Dedifferentiated amniotic fluid mesenchymal stem cell (primary cell): ENCODE data around the gene ZSCAN10.

Source experiments
- DNase-seq: peaks from one replicate; pipeline ENCODE4 v3.0.0-alpha.2; 2016; ENCODE audit errors: extremely low spot score

ZSCAN10 gene

DNA sequence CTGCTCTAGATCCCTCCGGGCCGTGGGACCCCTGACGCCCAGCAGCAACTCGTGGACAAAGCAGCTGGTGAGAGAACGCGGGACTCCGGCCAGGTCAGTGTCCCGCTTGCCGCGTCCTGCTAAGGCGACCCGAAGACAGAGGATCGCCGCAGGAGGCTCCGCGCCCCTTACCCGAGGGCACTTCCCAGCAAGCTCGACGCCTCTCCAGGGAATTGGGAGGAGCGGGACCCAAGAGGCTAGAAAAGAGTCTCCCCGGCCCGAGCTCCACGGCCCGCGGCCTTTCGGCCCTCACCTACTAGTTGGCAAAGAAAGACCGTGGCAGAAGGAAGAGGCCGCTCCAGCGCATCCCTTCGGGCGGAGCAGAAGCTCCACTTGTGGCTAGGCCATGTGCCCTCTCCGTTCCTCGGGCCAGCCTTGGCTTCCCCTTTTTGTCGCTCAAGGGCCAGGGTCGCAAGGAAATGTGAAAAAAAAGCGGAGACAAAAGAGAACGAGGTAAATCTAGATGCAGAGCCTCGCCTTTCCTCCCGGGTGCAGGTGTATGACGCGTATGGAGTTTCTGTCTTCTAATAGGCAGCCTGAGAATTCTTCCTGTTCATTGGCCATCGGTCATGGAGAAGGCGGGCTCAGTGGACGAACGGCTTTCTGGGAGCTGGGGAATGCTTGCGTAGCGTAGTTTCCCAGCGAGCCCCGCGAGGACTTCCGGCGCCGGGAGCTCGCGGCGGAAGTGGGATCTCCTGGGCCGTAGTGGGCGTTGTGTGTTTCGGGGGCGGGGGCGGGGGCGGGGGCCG lies 35.4 kb upstream of the ZSCAN10 start, which contains the start of gene ZNF213:
Gene ZNF213, plus strand, starts transcription at position 692 of the 788 bp plus-strand sequence. CDS start 2,252 bp downstream, outside the sequence.
- DNase-seq = peak; percentile 99

DNA sequence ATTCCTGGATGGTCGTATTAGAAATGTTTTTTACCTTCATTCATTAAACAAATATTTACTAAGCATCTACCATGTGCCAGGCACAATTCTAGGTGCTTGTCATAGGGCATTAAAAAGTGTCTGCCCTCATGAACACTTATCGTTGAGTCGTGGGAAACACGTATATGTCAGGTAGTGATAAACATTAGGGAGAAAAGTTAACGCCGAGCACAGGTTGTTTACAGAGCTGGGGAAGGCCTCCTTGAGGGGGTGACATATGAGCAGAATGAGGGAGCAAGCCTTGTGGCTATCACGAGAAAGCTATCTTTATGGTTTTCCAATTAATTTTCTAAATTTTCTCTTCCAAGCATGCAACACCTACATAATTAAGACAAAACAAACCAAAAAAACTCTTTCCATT lies 34.8 kb upstream of the ZSCAN10 start:
- no peak for DNase-seq

DNA sequence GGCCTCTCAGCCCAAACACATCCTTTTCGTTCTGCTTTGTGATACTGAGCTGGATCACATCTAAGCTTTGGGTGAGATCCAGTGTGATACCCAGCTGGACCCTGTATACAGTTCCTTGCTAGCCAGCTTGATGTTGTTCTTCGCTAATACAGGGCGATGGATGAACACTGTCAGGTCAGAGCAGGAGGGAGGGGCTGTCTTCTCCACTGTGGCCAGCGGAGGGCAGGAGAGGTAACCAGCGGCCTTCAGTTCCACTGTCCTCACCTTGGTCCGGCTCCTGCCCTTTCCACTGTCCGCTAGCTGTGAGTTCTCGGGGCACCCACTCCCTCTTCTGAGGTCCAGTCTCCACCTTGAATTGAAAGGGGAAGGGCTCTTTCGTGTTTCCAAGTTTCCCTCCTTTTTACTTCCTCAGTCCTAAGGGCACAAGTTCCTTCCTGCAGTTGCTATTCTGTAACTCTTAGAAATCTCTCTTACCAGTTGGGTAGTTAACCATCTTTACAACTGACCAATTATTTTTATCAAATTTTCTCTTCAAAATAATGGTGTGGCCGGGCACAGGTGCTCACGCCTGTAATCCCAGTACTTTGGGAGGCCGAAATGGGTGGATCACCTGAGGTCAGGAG lies 32.8 kb upstream of the ZSCAN10 start:
- no peak for DNase-seq

DNA sequence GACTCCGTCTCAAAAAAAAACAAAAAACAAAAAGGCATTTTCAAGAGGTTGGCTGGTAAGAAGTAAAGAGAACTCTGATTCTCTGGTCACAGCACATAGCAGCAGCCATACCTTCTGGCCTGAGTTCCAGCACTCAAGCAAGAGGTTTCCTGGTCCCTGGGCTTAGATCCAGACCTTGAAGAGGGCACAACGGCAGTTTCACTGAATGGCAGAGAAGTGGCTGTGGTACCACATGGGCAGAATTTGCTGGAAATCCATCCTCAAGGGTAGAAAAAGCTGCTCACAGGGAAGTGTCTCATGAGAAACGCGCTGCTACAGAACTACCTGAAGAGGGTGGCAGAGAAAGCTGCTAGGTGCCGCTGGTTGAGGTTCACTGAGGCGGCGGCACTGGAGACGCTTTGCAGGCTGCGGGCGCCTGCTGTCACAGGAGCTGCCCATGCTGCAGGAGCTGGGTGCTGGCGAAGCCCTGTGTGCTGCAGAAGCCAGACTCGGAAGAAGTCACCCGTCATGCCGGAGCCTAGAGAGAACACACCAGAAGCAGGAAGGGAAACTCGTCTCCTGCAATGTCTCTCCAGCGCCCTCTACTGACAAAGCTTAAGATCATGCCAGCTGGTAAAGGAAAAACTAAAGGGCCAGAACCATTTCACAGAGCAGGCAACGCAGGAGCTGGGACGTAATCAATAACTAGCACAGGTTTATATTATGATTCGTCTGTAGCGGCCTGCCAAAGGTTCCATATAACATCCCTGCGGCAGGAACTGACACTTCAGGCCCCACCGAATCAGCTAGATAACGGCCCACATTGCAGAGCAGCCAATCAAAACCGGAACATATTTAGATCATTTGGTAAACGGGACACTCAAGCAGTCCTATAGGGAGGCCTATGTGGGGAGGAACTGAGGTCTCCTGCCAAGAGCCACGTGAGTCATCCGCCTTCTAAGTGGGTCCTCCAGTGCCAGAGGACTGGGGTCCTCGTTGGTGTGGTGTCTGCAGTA lies 30.3 kb upstream of the ZSCAN10 start:
- DNase-seq = peak; percentile 79

DNA sequence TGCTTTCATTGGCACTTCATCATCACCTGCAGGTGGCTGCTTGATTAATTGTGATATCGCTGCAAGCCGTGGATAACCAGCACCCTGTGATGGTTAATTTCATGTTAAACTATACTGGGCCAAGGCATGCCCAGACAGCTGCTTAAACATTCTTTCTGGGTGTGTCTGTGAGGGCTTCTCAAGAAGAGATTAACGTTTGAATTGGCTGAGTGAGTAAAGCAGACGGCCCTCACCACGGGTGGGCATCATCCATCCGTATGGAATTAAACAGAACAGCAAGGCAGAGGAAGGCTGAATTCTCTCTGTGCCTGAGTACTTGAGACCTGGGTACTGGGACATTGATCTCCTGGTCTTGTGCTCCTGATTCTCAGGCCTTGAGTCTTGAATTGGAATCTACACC lies 28.7 kb upstream of the ZSCAN10 start:
- no peak for DNase-seq

DNA sequence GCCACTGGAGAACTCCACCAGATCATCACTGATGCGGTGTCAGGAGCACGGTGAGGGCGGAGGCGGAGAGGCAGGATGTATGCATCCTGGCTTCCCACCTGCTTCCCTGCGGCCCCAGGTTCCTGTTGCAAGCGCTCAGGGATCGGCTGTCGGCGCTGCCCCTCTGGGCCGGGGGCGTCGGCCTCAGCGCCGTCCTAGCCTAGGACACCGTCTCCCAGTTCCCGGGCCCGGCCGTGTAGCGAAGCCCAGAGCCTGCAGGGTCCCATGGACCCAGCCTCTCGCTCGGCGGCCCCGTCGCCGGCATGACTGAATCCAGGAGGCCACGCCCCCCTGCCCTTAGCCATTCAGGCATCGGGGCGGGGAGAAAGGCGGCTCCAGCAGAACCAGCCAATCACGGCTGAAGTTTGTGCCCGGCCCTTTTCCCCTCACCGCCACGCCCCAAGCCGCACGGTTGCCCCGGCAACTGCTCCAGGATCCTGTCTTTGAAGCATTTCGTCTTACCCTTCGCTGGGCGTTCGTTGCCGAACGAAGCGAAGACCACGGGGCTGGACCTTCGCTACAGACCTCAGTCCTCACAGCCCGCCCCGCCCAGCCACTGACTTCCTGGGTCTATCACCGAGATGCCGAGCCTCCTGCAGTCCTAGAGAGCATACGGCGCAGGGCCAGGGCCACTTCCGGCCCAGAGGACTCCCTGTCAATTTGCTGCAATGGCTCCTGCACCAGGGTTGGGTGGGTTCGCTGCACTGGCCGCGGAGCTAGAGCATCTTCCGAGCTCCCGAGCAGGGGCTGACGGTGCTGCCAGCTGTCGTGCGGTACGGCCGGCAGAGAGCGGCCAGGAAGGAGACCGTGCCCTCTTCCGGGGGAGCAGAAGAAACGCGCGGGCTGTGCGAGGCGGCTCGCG lies 25.1 kb upstream of the ZSCAN10 start:
- peak; percentile 92 for DNase-seq

DNA sequence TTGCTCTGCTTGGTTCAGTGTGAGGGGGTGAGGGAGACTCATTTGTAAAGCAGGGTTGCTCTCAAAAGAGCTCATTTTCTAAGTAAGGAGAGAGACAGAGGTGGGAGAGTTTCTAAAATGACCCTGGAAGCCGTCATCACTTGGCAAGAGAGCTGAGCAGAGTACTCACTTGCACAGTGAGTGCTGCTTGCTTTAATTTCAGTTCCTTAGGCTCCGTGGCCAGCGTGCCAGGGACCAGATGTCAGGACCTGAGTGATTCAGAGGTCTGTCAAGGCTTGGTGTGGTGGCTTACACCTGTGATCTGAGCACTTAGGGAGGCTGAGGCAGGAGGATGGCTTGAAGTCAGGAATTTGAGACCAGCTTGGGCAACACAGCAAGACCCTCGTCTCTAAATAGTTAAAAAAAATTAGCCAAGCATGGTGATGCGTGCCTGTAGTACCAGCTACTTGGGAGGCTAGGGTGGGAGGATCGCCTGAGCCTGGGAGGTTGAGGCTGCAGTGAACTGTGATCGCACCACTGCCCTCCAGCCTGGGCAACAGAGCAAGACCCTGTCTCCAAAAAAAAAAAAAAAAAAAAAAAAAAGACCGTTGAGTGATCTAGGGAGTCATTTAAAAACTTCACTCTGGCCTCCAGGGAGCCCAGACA lies 24.0 kb upstream of the ZSCAN10 start:
- DNase-seq = no peak

DNA sequence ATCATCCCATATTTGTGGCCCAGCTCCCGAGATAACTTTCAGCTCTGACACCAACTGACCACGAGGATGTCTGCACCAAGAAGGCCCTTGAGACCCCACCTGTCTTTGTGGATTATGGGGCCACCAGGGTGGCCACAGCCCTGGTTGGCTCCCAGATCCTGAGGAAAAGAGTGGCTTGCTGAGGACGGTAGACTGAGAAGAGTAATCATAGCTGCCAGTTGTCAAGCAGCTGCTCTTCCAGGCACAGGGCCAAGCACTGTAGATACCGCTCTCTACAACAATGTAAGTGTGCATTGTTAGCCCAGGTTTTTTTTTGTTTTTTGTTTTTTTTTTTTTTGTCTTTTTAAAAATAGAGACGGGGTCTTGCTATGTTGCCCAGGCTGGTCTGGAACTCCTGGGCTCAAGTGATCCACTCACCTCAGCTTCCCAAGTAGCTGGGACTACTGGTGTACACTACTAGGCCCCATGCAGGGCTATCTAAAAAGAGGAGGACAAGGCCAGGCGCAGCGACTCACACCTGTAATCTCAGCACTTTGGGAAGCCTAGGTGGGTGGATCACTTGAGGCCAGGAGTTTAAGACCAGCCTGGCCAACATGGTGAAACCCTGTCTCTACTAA lies 22.9 kb upstream of the ZSCAN10 start:
- DNase-seq = no peak

DNA sequence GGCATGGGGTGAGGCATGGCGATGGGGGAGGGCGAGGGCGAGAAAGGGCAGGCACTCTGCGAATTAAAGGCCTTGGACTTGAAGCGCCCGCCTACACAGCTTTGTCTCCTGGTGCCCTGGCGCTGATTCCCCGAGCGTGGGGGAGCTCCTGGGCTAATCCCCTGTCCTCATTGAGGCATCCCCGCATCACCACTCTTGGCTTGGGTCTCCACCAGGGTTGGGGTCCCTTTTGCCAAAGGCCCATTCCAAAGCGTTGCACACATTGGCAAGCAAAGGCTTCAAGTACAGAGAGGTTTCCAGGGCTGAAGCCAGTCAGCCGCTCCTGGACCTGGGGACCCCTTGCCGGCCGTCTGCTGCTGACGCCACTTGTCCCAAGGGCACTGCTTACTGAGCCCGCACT lies 21.3 kb upstream of the ZSCAN10 start:
- no peak for DNase-seq

DNA sequence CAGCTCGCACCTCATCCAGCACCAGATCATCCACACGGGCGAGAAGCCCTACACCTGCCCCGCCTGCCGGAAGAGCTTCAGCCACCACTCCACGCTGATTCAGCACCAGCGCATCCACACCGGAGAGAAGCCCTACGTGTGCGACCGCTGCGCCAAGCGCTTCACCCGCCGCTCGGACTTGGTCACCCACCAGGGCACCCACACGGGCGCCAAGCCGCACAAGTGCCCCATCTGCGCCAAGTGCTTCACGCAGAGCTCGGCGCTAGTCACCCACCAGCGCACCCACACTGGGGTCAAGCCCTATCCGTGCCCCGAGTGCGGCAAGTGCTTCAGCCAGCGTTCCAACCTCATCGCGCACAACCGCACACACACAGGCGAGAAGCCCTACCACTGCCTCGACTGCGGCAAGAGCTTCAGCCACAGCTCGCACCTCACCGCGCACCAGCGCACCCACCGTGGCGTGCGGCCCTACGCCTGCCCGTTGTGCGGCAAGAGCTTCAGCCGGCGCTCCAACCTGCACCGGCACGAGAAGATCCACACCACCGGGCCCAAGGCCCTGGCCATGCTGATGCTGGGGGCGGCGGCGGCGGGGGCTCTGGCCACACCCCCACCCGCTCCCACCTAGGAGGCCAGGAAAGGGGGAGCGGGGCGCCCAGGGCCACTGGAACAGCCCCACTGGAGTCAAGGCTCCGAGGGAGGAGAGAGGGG lies 20.8 kb upstream of the ZSCAN10 start:
- no peak for DNase-seq

DNA sequence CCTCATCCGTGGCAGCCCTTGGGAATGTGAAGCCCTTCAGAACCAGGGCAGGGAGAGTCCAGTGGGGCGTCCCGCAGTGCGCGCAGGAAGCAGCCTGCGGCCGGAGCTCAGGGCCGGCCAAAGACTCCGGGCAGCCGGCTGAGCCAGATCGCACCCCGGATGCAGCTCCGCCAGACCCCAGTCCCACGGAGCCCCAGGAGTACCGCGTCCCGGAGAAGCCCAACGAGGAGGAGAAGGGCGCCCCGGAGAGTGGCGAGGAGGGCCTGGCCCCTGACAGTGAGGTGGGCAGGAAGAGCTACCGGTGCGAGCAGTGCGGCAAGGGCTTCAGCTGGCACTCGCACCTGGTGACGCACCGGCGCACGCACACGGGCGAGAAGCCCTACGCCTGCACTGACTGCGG lies 20.2 kb upstream of the ZSCAN10 start:
- DNase-seq = no peak

DNA sequence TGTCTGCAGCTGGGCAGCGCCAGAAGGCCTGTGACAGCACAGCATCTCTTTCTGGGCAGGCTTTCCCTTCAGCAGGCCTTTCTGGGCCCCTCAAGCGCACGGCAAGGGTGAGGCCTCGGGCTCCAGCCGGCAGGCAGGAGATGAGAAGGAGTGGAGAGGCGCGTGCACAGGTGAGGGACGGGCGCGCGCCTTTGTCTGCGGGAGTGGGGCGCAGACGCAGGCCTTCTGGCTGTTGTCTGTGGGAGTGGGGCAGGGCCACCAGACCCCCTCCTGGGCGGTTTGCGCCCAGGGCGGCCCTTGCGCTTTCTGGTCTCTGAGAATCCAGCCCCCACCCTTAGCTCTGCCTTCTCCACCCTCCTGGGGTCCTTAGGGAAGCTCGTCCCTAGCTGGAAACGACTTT lies 19.8 kb upstream of the ZSCAN10 start:
- DNase-seq = no peak

DNA sequence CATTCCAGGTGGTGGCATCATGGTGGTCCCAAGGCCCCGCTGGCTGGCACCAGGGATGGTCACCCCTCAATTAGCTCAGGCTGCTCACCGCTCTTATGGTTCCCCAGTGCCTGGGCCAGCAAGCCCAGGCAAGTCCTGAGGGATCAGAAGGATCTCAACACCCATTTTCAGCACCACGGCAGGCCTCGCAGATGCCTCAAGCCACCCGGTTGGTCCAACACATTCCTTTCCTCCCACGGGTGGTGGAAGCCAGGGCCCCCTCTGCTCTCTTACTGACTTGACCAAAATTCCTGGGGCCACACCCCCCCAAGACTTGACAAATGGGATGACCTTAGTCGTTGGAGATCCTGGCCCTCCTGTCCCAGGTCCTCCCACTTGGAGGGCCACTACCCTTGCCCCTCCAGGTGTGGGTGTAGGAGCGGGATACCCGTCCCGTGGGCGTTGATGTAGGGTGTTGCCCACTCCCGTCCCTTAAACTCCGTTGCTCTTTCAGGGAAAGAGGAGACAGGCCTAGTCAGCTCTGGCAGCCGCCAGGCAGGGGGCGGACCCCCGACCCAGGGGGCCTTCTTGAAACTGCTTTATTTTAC lies 19.2 kb upstream of the ZSCAN10 start:
- DNase-seq = no peak

DNA sequence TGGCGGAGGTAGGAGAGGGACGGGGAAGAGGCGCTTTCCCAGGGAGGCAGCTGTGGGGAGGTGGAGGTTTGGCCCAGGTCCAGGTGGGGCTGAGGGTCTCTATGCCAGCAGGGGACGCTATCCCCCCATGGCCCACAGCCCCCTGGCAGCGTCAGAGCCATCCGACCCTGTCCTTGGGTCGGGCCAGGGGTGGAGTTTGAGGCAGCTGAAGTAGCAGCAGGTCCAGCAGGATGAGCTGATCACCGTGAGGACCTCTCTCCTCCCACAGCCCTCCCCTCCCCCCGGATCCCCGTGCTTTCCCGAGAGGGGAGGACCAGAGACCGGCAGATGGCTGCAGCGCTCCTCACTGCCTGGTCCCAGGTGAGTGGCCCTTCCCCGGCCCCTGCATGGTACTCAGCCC lies 16.5 kb upstream of the ZSCAN10 start:
- DNase-seq = no peak

DNA sequence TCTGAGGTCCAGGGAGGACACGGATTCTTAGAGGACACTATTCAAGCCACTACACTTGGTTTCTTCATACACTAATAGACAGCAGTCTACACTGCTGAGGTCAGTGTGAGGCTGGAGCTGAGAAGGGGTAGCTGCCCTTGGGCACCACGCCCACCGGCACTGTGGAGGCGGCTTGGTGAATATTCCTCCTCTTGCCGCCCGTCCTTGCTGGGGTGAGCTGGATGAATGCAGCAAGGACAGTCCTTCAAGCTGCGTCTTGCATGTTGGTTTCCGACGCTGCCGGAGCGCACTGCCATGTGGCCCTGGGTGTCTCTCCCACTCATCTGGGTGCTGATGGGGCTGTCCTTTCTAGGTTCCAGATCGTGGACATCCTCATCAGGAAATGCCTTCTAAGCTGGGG lies 15.9 kb upstream of the ZSCAN10 start:
- no peak for DNase-seq

DNA sequence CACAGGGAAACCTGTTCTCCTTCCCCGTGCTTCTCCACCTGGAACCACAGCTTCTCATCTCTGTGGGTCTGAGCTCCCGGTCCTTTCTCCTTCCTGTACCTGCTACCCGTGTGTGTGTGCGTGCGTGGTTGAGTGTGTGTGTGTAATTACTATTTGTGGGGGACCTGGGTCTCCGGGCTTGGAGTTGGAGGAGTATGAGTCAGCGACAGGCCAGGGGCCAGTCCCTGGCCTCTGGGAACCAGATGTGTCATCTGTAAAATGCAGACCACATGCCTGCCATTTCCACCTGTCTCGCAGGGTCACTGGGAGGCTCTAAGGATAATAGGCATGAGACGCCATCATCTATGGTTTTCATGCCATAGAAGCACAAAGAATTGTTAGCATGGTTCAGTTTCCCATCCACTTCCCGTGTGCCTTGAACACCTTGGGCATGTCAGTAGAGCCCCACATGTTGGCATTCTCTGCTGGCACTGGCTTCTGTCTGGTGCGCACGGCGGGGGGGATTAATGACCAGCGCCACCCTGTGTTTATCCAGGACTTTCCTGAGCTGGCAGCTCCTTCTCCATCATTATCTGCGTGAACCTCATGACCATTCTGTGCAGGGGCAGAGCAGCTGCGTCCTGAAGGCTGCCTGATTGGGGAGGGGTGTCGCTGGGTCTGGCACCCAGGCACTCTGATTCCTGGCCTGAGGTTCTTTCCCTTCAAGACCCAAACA lies 14.8 kb upstream of the ZSCAN10 start:
- no peak for DNase-seq

DNA sequence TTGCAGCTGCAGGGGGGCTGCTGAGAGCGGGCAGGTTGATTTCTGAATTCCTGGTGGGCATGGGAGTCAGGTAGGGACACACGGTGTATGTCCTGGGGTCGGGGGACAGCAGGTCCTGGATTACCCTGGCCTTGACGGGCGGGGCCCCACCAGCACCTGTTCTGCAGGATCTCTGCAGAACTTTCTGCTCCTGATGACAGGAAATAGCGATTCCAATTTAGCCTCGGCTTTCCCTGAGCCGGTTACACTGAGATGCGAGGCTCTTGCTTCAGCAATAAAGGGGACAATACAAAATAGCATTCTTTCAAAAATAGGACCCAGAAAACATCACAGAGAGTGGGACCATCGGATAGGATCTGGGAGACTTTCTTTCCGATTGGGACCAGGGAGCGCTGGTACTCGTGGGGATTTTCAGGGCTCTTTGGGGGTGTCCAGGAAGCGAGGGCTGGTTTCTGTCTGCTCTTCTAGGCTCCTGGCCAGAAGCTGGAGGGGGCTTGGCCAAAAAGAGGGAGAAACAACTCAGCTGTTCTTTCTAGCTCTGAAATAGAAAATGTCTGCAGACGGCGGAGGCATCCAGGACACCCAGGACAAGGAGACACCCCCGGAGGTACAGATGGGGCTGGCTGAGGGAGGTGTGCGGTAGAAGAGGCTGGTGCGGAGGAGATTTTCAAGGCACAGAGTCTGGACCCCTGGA lies 13.9 kb upstream of the ZSCAN10 start:
- DNase-seq = no peak
